Stomach (tissue), 4 donors: ENCODE measurements around the gene HBA1.

Experiments used
- POLR2A ChIP-seq, 4 donors: fragments of 450-650 bp; IDR thresholded peaks; one replicate each; pipeline ENCODE4 v1.6.1; 2016; ENCODE audit warnings: antibody characterized with exemption in 4 of 4, control low read depth in 2 of 4, mild to moderate bottlenecking in 1 of 4, moderate library complexity in 1 of 4
- POLR2AphosphoS5 ChIP-seq, 3 donors: sonication (generic); formaldehyde crosslinking; IDR thresholded peaks; one replicate each; pipeline ENCODE4 v1.6.1; 2016; ENCODE audit warnings: antibody characterized with exemption in 3 of 3
- TF ChIP-seq, protein P1 (sequence below), 7 experiments: fragments of 450-650 bp in 4 of 7; fragments of 200-600 bp in 3 of 7; sonication (generic) in 3 of 7; IDR thresholded peaks; one replicate each; pipeline ENCODE4 v1.5.1; 2016 to 2019; ENCODE audit warnings: antibody characterized with exemption in 7 of 7, control low read depth in 2 of 7, mild to moderate bottlenecking in 1 of 7

DNA sequence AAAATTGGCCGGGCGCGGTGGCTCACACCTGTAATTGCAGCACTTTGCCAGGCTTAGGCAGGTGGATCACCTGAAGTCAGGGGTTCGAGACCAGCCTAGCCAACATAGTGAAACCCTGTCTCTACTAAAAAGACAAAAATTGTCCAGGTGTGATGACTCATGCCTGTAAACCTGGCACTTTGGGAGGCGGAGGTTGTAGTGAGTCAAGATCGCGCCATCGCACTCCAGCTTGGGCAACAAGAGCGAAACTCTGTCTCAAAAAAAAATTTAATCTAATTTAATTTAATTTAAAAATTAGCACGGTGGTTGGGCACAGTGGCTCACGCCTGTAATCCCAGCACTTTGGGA is 2.2 kb downstream of the HBA1 start:
- TF ChIP-seq, protein P1, sequence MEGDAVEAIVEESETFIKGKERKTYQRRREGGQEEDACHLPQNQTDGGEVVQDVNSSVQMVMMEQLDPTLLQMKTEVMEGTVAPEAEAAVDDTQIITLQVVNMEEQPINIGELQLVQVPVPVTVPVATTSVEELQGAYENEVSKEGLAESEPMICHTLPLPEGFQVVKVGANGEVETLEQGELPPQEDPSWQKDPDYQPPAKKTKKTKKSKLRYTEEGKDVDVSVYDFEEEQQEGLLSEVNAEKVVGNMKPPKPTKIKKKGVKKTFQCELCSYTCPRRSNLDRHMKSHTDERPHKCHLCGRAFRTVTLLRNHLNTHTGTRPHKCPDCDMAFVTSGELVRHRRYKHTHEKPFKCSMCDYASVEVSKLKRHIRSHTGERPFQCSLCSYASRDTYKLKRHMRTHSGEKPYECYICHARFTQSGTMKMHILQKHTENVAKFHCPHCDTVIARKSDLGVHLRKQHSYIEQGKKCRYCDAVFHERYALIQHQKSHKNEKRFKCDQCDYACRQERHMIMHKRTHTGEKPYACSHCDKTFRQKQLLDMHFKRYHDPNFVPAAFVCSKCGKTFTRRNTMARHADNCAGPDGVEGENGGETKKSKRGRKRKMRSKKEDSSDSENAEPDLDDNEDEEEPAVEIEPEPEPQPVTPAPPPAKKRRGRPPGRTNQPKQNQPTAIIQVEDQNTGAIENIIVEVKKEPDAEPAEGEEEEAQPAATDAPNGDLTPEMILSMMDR (IDR thresholded peaks at IDR 0.05) = no peak
- TF ChIP-seq POLR2AphosphoS5 (IDR thresholded peaks at IDR 0.05) (no peak), POLR2A (IDR thresholded peaks at IDR 0.05) (no peak)
